Stimulated activated CD4-positive, alpha-beta T cell treated with anti-CD3 and anti-CD28 coated beads, Interleukin-4, amount 100 ng/mL, for 24 hours (primary cell): Measurements from ENCODE around the gene SGMS1.
"Not testable (repeated sequence)": the region's sequence is repeated elsewhere in the genome, so short reads cannot be mapped to it uniquely, and the experiment has no call there.

ENCODE experiments used
- DNase-seq: peaks from one replicate; pipeline ENCODE4 v3.0.0-alpha.2; 2020

SGMS1 gene

DNA sequence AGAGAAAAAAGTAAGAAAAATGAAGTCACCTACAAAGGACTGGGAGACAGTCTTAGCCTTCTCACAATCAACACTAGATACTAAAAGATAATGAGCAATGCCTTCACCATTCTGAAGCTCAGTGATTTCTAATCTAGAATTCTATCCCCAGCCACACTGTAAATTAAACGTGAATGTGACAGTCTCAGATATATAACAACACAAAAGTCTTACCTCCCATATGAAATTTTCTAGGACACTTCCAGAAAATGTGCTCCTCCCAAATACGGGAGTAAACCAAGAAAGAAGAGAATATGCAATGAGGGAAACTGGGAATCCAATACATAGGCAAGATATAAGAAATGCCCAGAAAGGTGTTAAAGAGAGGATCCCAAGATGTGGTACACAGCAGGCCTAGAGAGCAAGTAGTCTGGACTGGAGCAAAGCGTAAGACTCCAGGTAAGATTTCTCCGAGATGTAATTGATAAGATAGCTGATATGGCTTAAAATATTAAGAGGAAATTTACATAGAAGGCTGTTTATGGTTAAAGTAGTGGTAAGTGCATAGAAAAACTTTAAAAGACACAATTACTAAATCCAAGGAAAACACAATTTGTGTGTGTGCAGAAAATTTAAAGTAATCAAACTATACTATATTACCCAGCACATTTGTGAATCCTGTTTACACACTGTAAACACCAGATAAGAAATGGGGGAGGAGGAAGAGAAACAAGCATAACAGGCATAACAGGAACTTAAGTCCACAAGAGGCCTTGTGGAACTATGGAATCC, 44.1 kb downstream of the SGMS1 start:
- DNase-seq: no peak

DNA sequence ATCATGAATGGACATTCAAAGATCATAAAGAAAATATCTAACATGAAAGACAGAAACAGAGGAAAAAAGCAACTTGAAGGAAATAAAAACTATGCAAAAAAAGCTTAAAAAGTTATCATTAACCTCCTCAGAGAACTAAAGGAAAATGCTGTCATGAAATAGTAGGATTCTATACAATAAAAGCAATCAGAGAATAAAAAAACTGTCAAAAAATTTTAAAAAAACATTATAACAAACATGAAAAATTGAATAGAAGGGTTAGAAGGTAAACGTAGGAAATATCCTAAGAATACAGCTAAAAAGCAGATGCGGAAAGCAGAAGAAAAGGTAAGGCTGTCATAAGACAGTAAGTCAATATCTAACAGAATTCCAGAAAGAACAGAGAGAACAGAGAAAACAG, 44.8 kb downstream of the SGMS1 start:
- no peak for DNase-seq

DNA sequence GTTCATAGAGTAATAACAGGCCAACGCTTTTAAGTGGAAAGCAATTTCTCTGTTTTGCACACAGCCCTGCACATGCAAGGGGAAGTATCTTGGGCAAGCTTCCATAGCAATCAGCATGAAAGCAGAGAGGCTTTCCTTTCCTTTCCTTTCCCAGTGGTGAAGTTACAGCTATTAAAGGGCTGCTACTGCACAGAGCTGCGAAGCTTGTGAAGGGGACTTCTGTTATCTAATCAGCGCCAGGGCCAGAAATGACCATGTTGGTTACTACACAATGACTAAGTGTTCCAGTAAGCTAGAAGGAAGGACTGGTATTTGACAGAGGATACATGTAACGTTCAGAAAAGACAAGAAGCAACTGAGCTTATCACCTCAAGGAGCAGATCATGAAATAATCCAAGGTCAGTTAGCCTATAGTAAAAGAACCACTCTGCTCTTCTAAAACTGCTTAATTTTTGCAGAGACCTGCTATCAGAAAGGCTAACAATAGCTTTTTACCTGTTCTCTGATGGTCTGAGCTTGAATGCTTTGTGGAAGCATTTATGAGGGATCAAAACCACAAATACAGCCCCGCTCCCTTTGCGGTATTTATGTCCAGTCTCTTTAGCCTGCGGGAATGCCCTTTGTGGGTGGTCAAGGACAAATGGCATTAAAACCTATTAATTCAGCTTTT, 45.9 kb downstream of the SGMS1 start:
- DNase-seq: no peak

DNA sequence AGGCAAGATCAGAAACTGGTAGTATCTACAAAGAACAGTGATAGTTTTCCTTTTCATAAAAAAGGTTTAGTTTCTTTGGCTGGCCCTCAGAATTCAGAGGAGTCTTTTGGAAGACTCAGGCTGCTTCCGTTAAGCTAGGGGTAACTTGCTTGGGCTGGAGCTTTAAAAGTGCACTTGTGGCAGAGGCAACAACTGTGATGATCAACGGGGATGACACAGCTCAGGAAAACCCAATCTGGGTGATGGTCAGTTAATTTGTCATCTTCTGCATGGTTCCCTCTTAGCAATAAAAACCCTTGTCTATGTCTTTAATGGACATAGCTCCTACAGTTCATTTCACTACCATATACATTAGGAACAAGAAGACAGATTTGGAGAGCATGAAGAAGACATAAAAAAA, 46.7 kb downstream of the SGMS1 start:
- no peak for DNase-seq

DNA sequence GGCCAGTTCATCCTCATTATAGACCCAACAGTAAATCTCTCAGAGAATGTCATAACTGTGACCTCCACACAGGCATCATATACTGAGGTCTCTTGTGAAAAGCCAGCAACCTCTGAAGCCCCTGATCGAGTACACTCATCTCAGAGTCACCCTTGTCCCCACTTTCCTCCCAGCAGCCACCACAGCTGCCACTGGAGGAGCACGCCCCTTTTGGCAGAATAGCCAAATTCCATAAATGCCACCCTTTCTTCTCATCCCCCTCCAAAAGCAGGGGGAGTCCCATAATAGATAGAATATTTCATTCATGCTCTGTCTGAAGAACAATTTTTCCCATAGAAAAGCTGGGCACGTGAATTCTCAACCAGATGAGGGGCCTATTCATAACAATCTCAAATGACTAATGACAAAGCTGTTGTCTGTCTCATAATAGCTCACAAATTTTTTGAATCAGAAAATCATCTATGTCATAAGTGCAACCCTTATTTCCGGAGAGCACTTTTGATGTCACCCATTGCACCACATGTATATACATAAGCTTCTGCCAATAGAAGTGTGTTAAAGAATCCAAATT, 47.4 kb downstream of the SGMS1 start:
- no peak for DNase-seq

DNA sequence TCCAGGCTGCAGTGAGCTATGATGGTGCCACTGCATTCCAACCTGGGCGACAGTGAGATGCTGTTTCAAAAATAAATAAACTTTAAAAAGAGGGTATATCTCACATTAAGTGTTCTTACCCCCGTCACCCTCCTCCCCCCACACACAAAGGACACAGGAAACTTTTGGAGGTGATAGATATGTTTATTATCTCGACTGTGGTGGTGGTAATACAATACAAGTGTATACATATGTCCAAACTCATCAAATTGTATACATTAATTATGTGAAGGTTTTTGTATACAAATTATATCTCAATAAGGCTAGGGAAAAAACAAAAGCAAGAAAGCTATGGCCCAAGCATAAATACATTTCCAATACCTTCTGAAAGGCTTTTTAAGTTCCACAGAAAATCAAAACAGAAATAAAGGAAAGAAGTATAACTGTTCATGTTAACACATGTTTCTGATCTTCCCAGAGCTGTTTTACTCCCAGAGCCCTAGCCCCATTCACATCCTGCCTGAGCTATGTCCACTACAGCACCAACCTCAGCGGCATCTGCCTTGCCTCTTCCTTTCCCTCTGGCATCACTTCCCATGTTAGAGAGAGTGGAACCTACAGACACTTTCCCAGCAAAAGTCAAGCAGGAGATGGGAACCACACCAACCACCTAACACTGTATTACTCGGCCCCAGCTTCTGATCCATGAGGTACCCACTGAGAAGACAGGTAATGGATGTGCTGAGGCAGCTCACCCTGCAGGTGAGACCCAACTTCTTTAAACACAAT, 48.1 kb downstream of the SGMS1 start:
- no peak for DNase-seq

DNA sequence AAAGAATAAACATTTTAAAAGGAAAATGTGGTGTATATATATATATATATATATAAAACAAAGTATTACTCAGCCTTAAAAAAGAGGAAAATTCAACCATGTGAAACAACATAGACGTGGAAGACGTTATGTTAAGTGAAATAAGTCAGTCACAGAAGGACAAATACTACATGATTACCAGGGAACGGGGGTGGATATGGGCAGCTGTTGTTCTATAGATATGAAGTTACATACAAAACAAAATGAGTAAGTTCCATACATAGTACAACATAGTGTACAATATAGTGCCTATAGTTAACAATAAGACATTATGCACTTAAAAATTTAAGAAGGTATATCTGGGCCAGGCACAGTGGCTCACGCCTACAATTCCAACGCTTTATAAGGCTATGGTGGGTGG, 48.8 kb downstream of the SGMS1 start:
- DNase-seq: no peak

DNA sequence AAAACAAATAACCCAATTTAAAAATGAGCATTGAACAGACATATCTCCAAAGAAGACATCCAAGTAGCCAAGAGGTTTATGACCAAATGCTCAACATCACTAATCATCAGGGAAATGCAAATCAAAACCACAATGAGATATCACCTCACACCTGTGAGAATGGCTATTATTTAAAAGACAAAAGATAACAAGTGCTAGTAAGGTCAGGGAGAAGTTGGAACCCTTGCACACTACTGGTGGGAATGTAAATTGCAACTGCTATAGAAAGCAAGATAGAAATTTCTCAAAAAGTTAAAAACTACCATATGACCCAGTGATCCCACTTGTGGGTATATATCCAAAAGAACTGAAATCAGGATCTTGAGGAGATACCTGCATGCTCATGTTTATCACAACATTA, 49.5 kb downstream of the SGMS1 start:
- DNase-seq: no peak

DNA sequence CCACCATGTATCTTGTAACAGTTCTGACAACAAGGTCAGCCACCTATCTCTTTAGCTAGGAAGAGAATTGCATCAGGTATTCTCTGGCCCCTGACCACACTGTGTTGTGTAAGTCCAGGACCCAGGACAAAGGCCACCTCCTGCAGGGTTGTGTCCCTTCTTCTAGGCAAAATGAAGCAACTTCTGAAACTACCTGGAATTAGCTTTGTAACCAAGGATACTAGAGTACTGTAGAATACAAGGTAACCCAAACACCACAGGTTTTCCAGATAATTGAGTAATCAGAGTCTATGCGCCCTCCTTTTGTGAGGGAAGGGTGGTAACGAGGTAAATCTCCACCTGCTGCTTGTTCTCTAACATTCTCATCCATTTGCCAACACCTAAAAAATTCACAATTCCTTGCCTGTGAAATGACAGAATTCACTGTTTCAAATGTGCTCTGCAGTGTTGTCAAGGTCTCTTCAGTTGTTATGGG, 51.7 kb downstream of the SGMS1 start:
- no peak for DNase-seq

DNA sequence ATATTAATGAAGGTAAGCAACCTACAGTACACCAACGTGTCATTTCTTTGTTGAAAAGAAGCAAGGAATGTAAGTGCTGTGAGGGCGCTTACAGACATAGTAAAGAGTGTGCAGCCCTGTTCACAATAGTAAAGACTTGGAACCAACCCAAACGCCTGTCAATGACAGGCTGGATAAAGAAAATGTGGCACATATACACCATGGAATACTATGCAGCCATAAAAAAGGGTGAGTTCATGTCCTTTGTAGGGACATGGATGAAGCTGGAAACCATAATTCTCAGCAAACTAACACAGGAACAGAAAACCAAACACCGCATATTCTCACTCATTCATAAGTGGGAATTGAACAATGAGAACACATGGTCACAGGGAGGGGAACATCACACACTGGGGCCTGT, 55.0 kb downstream of the SGMS1 start:
- DNase-seq: not testable (repeated sequence)

DNA sequence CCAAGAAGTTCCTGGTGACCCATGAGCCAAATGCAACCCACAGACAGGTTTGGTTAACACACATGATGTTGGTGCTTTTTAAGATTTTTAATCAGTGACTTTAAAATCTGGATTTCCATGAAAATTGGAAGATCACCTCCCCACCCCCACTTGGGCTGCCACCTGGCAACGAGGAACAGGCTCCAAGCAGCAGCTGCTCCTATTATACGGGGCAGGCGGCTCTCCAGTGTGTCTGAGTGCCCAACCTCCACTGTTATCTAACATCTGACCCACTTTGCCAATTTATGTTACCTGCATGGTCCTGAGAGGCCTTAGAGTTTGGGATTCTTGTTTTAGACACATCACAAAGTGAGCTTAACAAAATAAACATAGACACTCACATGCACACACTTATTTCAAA, 56.4 kb downstream of the SGMS1 start:
- DNase-seq: no peak

DNA sequence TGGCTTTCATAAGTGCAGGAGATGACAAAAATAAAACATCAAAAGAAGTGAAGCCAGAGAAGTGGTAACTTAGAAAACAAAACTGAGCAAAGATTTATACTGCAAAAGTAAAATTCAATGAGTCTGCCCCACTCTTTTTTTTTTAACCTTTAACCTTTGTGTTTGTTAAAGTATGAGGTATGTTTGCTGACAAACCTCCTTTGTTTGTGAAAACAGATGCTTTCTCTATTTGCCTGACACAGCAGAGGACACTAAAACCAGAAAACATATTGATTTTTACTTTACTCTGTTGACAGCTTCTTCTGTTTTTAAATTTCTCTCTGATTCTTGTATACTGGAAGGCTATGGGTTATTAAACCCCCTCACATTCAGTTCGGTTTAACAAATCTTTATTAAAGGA, 57.6 kb downstream of the SGMS1 start:
- no peak for DNase-seq

DNA sequence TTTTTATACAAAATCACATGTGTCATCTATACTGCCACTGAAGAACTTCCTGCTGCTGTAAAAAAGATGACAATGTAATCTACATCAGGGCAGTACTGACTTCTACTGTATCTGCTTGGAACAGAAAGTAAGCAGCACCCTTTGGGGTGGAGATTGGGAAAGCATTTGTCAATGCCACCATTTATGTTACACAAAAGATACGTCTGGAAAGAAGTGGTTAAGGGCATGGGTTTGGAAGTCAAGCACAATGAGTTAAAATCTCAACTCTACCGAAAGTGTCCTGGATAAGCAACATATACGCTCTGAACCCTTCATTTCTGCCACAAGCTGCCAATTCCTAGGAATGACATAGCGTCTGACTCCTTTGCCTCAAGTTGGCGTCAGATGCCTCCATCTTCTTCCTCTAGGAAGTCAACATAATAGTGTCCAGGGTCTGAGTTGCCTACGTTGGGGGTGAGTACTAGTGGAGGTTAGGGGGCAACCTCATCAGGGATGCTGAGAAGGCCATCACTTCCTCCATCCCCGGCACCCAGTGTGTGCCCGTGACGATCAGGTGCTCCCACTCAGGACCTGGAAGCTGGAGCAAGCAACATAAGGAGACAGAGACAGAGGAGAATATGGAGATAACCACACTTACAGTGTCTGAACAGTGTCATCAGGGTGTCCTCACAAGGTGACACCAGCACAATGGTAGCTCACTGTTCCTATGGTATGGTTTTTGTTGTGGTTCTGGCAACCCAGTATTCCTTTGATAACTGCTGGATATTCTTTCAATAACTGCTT, 58.3 kb downstream of the SGMS1 start:
- DNase-seq: no peak

DNA sequence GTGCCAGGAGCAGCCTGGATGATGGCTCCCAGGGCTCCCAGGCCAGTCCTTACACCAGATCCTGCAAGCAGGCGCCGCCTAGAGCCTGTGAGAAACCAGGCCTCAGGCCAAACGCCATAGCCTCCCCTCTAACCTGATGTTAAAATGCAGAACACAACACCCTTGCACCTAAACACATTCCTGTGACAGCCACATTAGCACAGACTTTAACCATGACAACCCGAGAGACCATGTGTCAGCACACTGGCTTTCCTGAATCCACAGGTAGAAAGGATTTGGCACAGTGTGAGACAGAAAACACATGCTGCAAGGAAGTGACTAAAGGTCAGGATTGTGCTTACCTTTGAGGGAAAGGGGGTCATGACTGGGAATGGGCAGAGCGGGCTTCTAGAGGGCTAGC, 59.9 kb downstream of the SGMS1 start:
- no peak for DNase-seq

DNA sequence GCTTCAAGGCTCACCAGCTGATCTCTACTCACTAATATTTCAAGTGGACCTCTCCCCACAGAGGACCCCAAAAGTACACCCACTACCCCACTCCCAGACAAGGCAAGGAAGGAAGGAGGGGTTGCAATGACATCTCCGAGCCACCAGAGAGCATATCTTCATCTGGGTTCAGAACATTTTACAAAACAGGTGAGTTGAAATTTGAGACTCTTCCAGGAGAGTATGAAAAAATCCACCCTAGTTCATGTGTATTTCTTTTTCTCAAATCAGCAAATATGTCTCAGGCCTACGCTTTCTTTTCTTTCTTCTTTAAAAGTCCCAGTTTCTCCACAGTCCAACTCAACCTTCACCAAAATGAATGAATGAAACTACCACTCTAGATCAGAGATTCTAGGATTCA, 61.9 kb downstream of the SGMS1 start:
- no peak for DNase-seq

DNA sequence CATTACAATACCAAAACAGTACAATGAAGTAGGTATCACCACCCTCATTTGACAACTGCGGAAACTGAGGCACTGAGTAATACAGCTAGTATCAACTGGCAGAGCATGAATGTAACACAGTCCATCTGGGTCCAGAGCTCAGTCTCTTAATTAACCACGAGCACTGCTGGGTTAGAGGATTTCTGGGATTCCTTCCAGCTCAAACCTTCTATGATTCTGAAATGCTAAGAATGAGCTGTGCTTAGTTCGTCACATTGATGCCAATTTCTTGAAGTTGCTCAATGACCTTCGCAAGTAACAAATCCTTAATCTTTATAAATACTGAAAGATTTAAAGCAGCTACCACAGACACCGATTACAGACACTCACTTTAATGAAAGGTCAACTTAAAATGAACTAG, 62.5 kb downstream of the SGMS1 start:
- DNase-seq: no peak

DNA sequence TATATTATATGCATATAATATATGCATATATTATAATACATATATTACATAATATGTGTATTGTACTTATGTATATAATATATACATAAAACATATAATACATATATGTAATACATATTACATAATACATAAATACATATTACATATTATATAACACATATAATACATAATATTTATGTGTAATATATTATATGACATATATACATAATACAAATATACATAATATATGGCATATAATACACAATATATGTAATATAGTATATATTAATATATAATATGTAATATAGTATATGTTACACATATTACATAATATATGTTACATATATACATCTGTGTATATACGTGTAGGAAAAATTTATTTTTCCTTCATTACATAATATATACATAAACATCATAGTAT, 63.4 kb downstream of the SGMS1 start:
- DNase-seq: no peak

DNA sequence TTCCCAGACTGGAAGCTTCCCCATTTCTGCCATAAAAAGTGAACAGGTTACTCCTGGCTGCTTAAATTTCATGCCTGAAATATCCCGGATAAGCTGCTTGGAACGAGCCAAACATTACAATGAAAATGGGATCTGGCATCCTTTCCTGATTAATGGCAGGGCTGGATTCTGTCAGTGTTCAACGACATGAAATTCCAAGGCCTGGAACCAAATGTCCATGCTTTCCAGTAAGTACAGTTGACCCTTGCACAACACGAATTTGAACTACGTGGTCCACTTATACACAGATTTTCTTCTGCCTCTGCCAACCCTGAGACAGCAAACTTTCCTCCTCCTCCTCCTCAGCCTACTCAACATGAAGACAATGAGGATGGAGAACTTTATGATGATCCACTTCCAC, 65.4 kb downstream of the SGMS1 start:
- no peak for DNase-seq

DNA sequence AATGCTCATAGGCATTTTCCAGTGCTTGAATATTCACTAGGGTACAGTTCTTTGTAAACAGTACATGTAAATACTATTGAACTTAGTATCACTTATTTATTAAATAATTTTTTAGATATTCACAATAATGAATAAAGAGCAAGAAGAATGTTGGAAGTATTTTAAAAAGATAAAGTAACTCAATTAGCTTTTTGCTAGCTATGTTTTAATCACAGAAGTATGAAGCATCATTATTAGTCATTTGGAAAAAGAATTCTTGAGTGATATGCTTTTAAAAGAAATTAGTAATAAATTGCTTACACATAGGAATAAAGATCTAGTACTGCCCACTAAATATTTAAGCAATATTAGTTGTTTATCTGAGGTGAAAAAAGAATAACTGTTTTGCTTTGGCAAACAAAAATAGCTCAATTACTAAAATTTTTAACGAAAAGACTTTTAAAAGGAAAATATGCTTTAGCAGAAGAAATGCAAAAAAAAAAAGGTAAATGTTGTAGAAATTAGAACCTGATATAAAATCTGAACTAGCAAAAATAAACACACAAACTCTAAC, 66.5 kb downstream of the SGMS1 start:
- no peak for DNase-seq

DNA sequence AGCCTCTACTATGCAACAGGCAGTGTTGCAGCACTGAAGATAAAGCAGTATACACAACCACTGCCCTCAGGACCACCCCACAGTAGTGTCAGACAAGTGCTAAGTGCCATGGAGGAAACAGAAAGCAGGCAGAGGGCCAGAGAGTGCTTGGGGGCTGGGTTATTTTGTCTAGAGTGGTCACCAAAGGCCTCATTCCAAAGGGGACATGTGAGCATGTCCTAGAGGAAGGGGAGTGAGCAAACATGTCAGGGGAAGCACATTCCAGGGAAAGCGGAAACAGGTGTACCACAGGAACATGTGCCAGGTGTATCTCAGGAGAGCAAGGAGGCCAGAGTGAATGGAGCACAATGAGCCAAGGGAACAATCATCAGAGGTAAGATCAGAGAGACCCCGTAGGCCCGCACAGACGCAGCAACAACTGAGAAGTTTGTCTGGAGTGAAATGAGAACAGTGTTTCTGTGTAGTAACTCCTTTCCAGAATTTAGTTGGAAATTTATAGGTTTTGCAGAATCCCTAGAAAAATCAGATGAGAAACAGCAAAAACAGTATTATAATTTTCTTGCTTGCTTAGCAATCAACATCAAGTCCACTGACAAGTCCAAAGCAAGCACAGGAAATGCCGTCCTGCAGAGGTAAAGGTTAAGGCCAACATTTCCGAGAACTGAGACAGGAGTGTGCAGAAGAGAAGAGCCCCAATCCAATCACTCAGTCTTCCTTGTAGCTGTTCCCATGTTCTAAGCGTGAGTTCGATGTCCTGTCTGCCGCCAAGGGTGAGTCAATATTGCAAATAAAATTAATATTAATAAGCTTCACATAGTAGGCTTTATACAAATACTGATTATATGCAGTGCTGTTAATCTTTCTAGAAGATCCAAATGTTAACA, 67.3 kb downstream of the SGMS1 start:
- DNase-seq: no peak

DNA sequence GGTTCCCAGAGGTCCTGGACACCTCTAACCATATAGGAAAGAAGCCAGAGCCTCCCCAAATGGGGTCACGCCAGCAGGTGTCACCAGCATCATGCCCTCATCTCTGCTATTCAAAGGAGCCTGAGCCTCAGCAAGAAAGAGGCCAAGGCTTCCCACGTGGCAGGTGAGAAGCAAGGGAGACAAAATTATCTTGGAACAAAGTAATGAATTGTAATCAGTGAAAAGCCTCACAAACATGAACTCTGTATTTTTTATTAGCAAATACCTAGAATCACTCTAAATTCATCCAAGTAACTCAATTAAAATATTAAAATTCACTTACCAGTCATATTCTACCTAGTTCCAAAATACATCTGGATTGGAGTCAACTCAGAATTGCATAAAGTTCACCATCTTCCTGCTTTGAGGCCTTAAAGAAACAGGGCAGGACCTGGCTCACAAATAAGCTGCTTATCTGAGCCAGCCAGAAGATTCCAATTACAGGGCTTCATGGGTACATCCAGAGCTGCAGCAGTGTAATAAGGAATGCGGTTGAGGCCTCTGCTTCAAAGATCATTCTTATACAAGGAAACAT, 68.7 kb downstream of the SGMS1 start:
- DNase-seq: no peak
